Activated naive CD4-positive, alpha-beta T cell treated with anti-CD3 and anti-CD28 coated beads, Interleukin-2, amount 50 U/mL, for 24 hours (primary cell): Measurements from ENCODE around the gene TEDC1.
A peak's percentile ranks its signal among the peaks of the same experiment; 100 is the strongest.

Source experiments
- H3K27ac Mint-ChIP-seq: one replicate; pipeline ENCODE4 v1.8.0; 2021; ENCODE audit warnings: mild to moderate bottlenecking, mixed read lengths
- H3K27me3 Mint-ChIP-seq: one replicate; pipeline ENCODE4 v1.8.0; 2021; ENCODE audit warnings: mixed read lengths
- H3K36me3 Mint-ChIP-seq: one replicate; pipeline ENCODE4 v1.8.0; 2021; ENCODE audit warnings: mixed read lengths
- H3K4me1 Mint-ChIP-seq: one replicate; pipeline ENCODE4 v1.8.0; 2021; ENCODE audit warnings: mixed read lengths
- H3K4me3 Mint-ChIP-seq: one replicate; pipeline ENCODE4 v1.8.0; 2021; ENCODE audit warnings: mild to moderate bottlenecking, mixed read lengths
- H3K9me3 Mint-ChIP-seq: one replicate; pipeline ENCODE4 v1.8.0; 2021; ENCODE audit warnings: mixed read lengths

Gene TEDC1

GRCh38 chr14:105495990-105496830 is 5.2 kb downstream of the TEDC1 start:
- no peak overlapping the region for H3K4me3 Mint-ChIP-seq
- H3K27ac Mint-ChIP-seq: no peak overlapping the region

GRCh38 chr14:105496831-105497591 is 6.0 kb downstream of the TEDC1 start:
- no peaks in the 10 kb centered on the region for H3K27me3 Mint-ChIP-seq
- H3K9me3 Mint-ChIP-seq: no peaks in the 10 kb centered on the region
- H3K4me1 Mint-ChIP-seq: peaks cover under 1% of the 10 kb centered on the region
- H3K27ac Mint-ChIP-seq: no peak overlapping the region
- H3K36me3 Mint-ChIP-seq: no peaks in the 10 kb centered on the region
- no peak overlapping the region for H3K4me3 Mint-ChIP-seq

More at GRCh38 chr14:105495990-105496830, 5.2 kb downstream of the TEDC1 start:
- H3K9me3 Mint-ChIP-seq: no peaks in the 10 kb centered on the region
- no peaks in the 10 kb centered on the region for H3K27me3 Mint-ChIP-seq
- no peaks in the 10 kb centered on the region for H3K36me3 Mint-ChIP-seq
- H3K4me1 Mint-ChIP-seq: peaks cover 3% of the 10 kb centered on the region

- H3K4me1 Mint-ChIP-seq: no peaks in the 10 kb centered on the region
- no peak overlapping the region for H3K4me3 Mint-ChIP-seq
- H3K36me3 Mint-ChIP-seq: no peaks in the 10 kb centered on the region
- H3K9me3 Mint-ChIP-seq: no peaks in the 10 kb centered on the region
- peak overlapping the region; percentile 8 for H3K27ac Mint-ChIP-seq
- H3K27me3 Mint-ChIP-seq: no peaks in the 10 kb centered on the region
Observed at GRCh38 chr14:105497671-105498429, 6.8 kb downstream of the TEDC1 start.

GRCh38 chr14:105498430-105499255 is 7.6 kb downstream of the TEDC1 start:
- H3K36me3 Mint-ChIP-seq: no peaks in the 10 kb centered on the region
- H3K4me3 Mint-ChIP-seq: no peak overlapping the region
- H3K9me3 Mint-ChIP-seq: no peaks in the 10 kb centered on the region
- H3K27ac Mint-ChIP-seq: peak overlapping the region; percentile 8
- no peaks in the 10 kb centered on the region for H3K4me1 Mint-ChIP-seq
- H3K27me3 Mint-ChIP-seq: no peaks in the 10 kb centered on the region

GRCh38 chr14:105499256-105500035 is 8.4 kb downstream of the TEDC1 start:
- H3K36me3 Mint-ChIP-seq: no peaks in the 10 kb centered on the region
- H3K4me3 Mint-ChIP-seq: no peak overlapping the region
- no peaks in the 10 kb centered on the region for H3K9me3 Mint-ChIP-seq
- no peaks in the 10 kb centered on the region for H3K27me3 Mint-ChIP-seq
- H3K4me1 Mint-ChIP-seq: no peaks in the 10 kb centered on the region
- H3K27ac Mint-ChIP-seq: no peak overlapping the region

GRCh38 chr14:105500036-105500725 is 9.1 kb downstream of the TEDC1 start:
- no peak overlapping the region for H3K27ac Mint-ChIP-seq
- no peaks in the 10 kb centered on the region for H3K27me3 Mint-ChIP-seq
- no peaks in the 10 kb centered on the region for H3K9me3 Mint-ChIP-seq
- H3K4me3 Mint-ChIP-seq: no peak overlapping the region
- no peaks in the 10 kb centered on the region for H3K4me1 Mint-ChIP-seq
- H3K36me3 Mint-ChIP-seq: no peaks in the 10 kb centered on the region

GRCh38 chr14:105500726-105501101 is 9.7 kb downstream of the TEDC1 start:
- Mint-ChIP-seq H3K36me3 (no peaks in the 10 kb centered on the region), H3K27ac (no peak overlapping the region), H3K27me3 (no peaks in the 10 kb centered on the region), H3K9me3 (no peaks in the 10 kb centered on the region), H3K4me1 (no peaks in the 10 kb centered on the region), H3K4me3 (no peak overlapping the region)

GRCh38 chr14:105501504-105502291 is 10.7 kb downstream of the TEDC1 start:
- Mint-ChIP-seq H3K9me3 (no peaks in the 10 kb centered on the region), H3K36me3 (no peaks in the 10 kb centered on the region), H3K4me1 (no peaks in the 10 kb centered on the region), H3K27me3 (no peaks in the 10 kb centered on the region), H3K4me3 (no peak overlapping the region), H3K27ac (no peak overlapping the region)

- H3K27ac Mint-ChIP-seq: no peak overlapping the region
- H3K36me3 Mint-ChIP-seq: no peaks in the 10 kb centered on the region
- no peaks in the 10 kb centered on the region for H3K9me3 Mint-ChIP-seq
- H3K27me3 Mint-ChIP-seq: peaks cover 2% of the 10 kb centered on the region
- H3K4me1 Mint-ChIP-seq: peaks cover under 1% of the 10 kb centered on the region
- no peak overlapping the region for H3K4me3 Mint-ChIP-seq
Observed at GRCh38 chr14:105502446-105503295, 11.6 kb downstream of the TEDC1 start.

GRCh38 chr14:105503296-105503640 is 12.2 kb downstream of the TEDC1 start:
- no peaks in the 10 kb centered on the region for H3K36me3 Mint-ChIP-seq
- H3K4me1 Mint-ChIP-seq: peaks cover 4% of the 10 kb centered on the region
- H3K27me3 Mint-ChIP-seq: peaks cover 6% of the 10 kb centered on the region
- no peak overlapping the region for H3K27ac Mint-ChIP-seq
- H3K9me3 Mint-ChIP-seq: no peaks in the 10 kb centered on the region
- no peak overlapping the region for H3K4me3 Mint-ChIP-seq

GRCh38 chr14:105503935-105504692 is 13.1 kb downstream of the TEDC1 start:
- Mint-ChIP-seq H3K36me3 (no peaks in the 10 kb centered on the region), H3K27ac (no peak overlapping the region), H3K27me3 (peaks cover 11% of the 10 kb centered on the region), H3K4me3 (no peak overlapping the region), H3K4me1 (peaks cover 4% of the 10 kb centered on the region), H3K9me3 (no peaks in the 10 kb centered on the region)

GRCh38 chr14:105505101-105505500 is 14.1 kb downstream of the TEDC1 start:
- H3K27me3 Mint-ChIP-seq: peaks cover 11% of the 10 kb centered on the region
- no peaks in the 10 kb centered on the region for H3K36me3 Mint-ChIP-seq
- H3K4me3 Mint-ChIP-seq: no peak overlapping the region
- H3K4me1 Mint-ChIP-seq: peaks cover 4% of the 10 kb centered on the region
- no peak overlapping the region for H3K27ac Mint-ChIP-seq
- H3K9me3 Mint-ChIP-seq: no peaks in the 10 kb centered on the region
